ENCODE data around the gene HIPK1. TPM values are rescaled to one million over a fixed set of nuclear protein-coding genes. Genes with fewer than 3 reads are reported as not detected.

Gene HIPK1
- total RNA-seq, 4 donors from 2014 or later = 64.8 to 92.3 (median 76.9) TPM

GRCh38 chr1:113898241-113898814 is 30.8 kb upstream of the HIPK1 start:
- H3K36me3 ChIP-seq = peaks cover 0 to 89% of the 10 kb centered on the region in 2 donors
- ATAC-seq = no peak
- H3K27ac ChIP-seq = no peak overlapping the region
- peaks cover 0 to 12% (median 2%) of the 10 kb centered on the region in 3 donors for H3K4me1 ChIP-seq
- WGBS, 2 donors (ENCODE audit: low coverage in 1 of 2) = 100% methylated on average over 1 of the region's 1 CpG
- no peak overlapping the region for H3K4me3 ChIP-seq
- no peaks in the 10 kb centered on the region for H3K9me3 ChIP-seq
- no peaks in the 10 kb centered on the region for H3K27me3 ChIP-seq
- TF ChIP-seq POLR2AphosphoS5 (IDR thresholded peaks at IDR 0.05) (no peak), EP300 (IDR thresholded peaks at IDR 0.05) (no peak), POLR2A (IDR thresholded peaks at IDR 0.05) (no peak), CTCF (IDR thresholded peaks at IDR 0.05) (no peak)

- H3K4me3 ChIP-seq = no peak overlapping the region
- H3K27ac ChIP-seq = no peak overlapping the region
- H3K4me1 ChIP-seq = peaks cover 5 to 20% (median 10%) of the 10 kb centered on the region in 3 donors
- TF ChIP-seq POLR2A (IDR thresholded peaks at IDR 0.05) (no peak), POLR2AphosphoS5 (IDR thresholded peaks at IDR 0.05) (no peak), CTCF (IDR thresholded peaks at IDR 0.05) (no peak), EP300 (IDR thresholded peaks at IDR 0.05) (no peak)
- H3K36me3 ChIP-seq = peaks cover 0 to 86% of the 10 kb centered on the region in 2 donors
- no peaks in the 10 kb centered on the region for H3K27me3 ChIP-seq
- ATAC-seq = no peak
- no peaks in the 10 kb centered on the region for H3K9me3 ChIP-seq
Measured at GRCh38 chr1:113899111-113899510, 30.0 kb upstream of the HIPK1 start.

GRCh38 chr1:113901191-113901590 is 27.9 kb upstream of the HIPK1 start:
- Histone ChIP-seq H3K36me3 (peaks cover 0 to 65% of the 10 kb centered on the region in 2 donors), H3K4me3 (no peak overlapping the region), H3K27ac (no peak overlapping the region), H3K27me3 (no peaks in the 10 kb centered on the region), H3K9me3 (no peaks in the 10 kb centered on the region), H3K4me1 (peaks cover 5 to 31% (median 16%) of the 10 kb centered on the region in 3 donors)
- TF ChIP-seq CTCF (IDR thresholded peaks at IDR 0.05) (no peak), POLR2AphosphoS5 (IDR thresholded peaks at IDR 0.05) (no peak), EP300 (IDR thresholded peaks at IDR 0.05) (no peak), POLR2A (IDR thresholded peaks at IDR 0.05) (no peak)
- 57 to 87% methylated on average over 3 of the region's 3 CpGs for WGBS, 2 donors (ENCODE audit: low coverage in 1 of 2)
- ATAC-seq = no peak

GRCh38 chr1:113903501-113904292 is 25.4 kb upstream of the HIPK1 start:
- no peak for ATAC-seq
- peaks cover 0 to 52% of the 10 kb centered on the region in 2 donors for H3K36me3 ChIP-seq
- H3K4me1 ChIP-seq = peaks cover 5 to 44% (median 18%) of the 10 kb centered on the region in 3 donors
- peak overlapping the region; percentile 87 to 95 (median 93) for H3K27ac ChIP-seq
- peak overlapping the region; percentile 72 to 84 for H3K4me3 ChIP-seq
- TF ChIP-seq POLR2A (IDR thresholded peaks at IDR 0.05) (no peak), POLR2AphosphoS5 (IDR thresholded peaks at IDR 0.05) (no peak), EP300 (IDR thresholded peaks at IDR 0.05) (no peak), CTCF (IDR thresholded peaks at IDR 0.05) (no peak)
- 14 to 25% methylated on average over 4 to 7 of the region's 7 CpGs for WGBS, 2 donors (ENCODE audit: low coverage in 1 of 2)
- no peaks in the 10 kb centered on the region for H3K27me3 ChIP-seq
- no peaks in the 10 kb centered on the region for H3K9me3 ChIP-seq

All from gastroesophageal sphincter (tissue), 4 donors.